B cell (primary cell): Measurements from ENCODE around the gene EIF4EBP2. TPM values are rescaled to one million over a fixed set of nuclear protein-coding genes. Genes with fewer than 3 reads are reported as not detected.

Experiments used
- ATAC-seq: fragments of 200-7000 bp; cut with Tn5 transposase; one replicate; pipeline ENCODE4 v1.10.0; 2021; ENCODE audit warnings: low read depth, mild to moderate bottlenecking, moderate number of reproducible peaks, moderate library complexity
- CTCF ChIA-PET: fragments of 350-600 bp; sonication (Branson Sonifier 250); formaldehyde crosslinking; loops from one replicate; lab custom pipeline; 2021; ENCODE audit warnings: antibody characterized with exemption, inconsistent platforms; lab: Charles Lee
- POLR2A ChIA-PET: fragments of 350-600 bp; sonication (Branson Sonifier 250); formaldehyde crosslinking; loops from one replicate; lab custom pipeline; 2021; ENCODE audit warnings: antibody characterized with exemption; lab: Charles Lee
- DNase-seq: peaks from one replicate; pipeline ENCODE4 v3.0.0; 2013
- H2AFZ ChIP-seq: 2 replicates; pipeline ENCODE4 v1.6.1; 2012; ENCODE audit warnings: mild to moderate bottlenecking, low read depth, low read length; ENCODE audit not compliant: insufficient read depth, poor library complexity, severe bottlenecking
- H3K27ac ChIP-seq, 2 donors: 1 replicate in 1 of 2; 2 replicates in 1 of 2; pipeline ENCODE4 v1.5.1; 2012 to 2013; ENCODE audit warnings: low read length in 2 of 2, mild to moderate bottlenecking in 2 of 2, moderate library complexity in 1 of 2
- H3K27me3 ChIP-seq, 4 experiments: fragments of 200-600 bp in 1 of 4; sonication (generic) in 1 of 4; replicated peaks in 1 of 4; 1 replicate in 2 of 4; 2 replicates in 2 of 4; pipeline versions ENCODE4 v1.6.1 to v1.7.0; 2013 to 2016; ENCODE audit warnings: low read length in 3 of 4, mild to moderate bottlenecking in 2 of 4, mixed read lengths in 1 of 4, moderate library complexity in 1 of 4; ENCODE audit not compliant: insufficient read depth in 4 of 4, control insufficient read depth in 3 of 4; ENCODE audit errors: control extremely low read depth in 1 of 4
- H3K36me3 ChIP-seq, 2 experiments: replicated peaks in 1 of 2; 1 replicate in 1 of 2; 2 replicates in 1 of 2; pipeline versions ENCODE4 v1.6.1 to v1.7.1; 2013; ENCODE audit warnings: low read length in 1 of 2; ENCODE audit not compliant: insufficient read depth in 2 of 2, control insufficient read depth in 1 of 2; ENCODE audit errors: control extremely low read depth in 1 of 2, extremely low read depth in 1 of 2
- H3K4me1 ChIP-seq, 2 donors: fragments of 200-600 bp in 1 of 2; sonication (generic) in 1 of 2; 1 replicate in 1 of 2; 2 replicates in 1 of 2; pipeline versions ENCODE4 v1.5.1 to v1.6.1; 2013 to 2017; ENCODE audit warnings: low read length in 2 of 2; ENCODE audit not compliant: control insufficient read depth in 2 of 2, insufficient read depth in 2 of 2
- H3K4me2 ChIP-seq: replicated peaks from 2 replicates; pipeline ENCODE3; 2012; ENCODE audit warnings: mild to moderate bottlenecking, low read depth, low read length; ENCODE audit not compliant: poor library complexity, severe bottlenecking
- H3K4me3 ChIP-seq, 5 experiments: fragments of 200-600 bp in 1 of 5; sonication (generic) in 1 of 5; 1 replicate in 3 of 5; 2 replicates in 2 of 5; pipeline versions ENCODE4 v1.5.1 to v1.7.0; 2011 to 2016; ENCODE audit warnings: low read length in 4 of 5, mild to moderate bottlenecking in 4 of 5, low read depth in 2 of 5, control low read depth in 1 of 5, moderate library complexity in 1 of 5; ENCODE audit not compliant: insufficient read depth in 1 of 5; ENCODE audit errors: control extremely low read depth in 1 of 5, extremely low read depth in 1 of 5
- H3K79me2 ChIP-seq: fragments of 200-600 bp; sonication (generic); one replicate; pipeline ENCODE4 v1.6.0; 2016; ENCODE audit warnings: low read length; ENCODE audit not compliant: control insufficient read depth, insufficient read depth
- H3K9ac ChIP-seq: fragments of 200-600 bp; sonication (generic); 2 replicates; pipeline ENCODE4 v1.6.1; 2017; ENCODE audit warnings: mild to moderate bottlenecking, low read length, moderate library complexity
- H3K9me3 ChIP-seq, 3 donors: one replicate each; pipeline versions ENCODE4 v1.6.1 to v1.7.1; 2013; ENCODE audit warnings: low read length in 2 of 3; ENCODE audit not compliant: control insufficient read depth in 2 of 3, insufficient read depth in 1 of 3; ENCODE audit errors: control extremely low read depth in 1 of 3
- H4K20me1 ChIP-seq: 2 replicates; pipeline ENCODE4 v1.6.0; 2012; ENCODE audit warnings: mild to moderate bottlenecking, low read length; ENCODE audit not compliant: insufficient read depth, control insufficient read depth, poor library complexity, severe bottlenecking
- H3K27ac Mint-ChIP-seq: one replicate; pipeline ENCODE4 v1.8.0; 2021; ENCODE audit warnings: mixed read lengths
- H3K27me3 Mint-ChIP-seq: one replicate; pipeline ENCODE4 v1.8.0; 2021; ENCODE audit warnings: mixed read lengths
- H3K4me1 Mint-ChIP-seq: one replicate; pipeline ENCODE4 v1.8.0; 2021; ENCODE audit warnings: mixed read lengths
- H3K4me3 Mint-ChIP-seq: one replicate; pipeline ENCODE4 v1.8.0; 2021; ENCODE audit warnings: mixed read lengths
- H3K9me3 Mint-ChIP-seq: one replicate; pipeline ENCODE4 v1.8.0; 2022; ENCODE audit warnings: mixed read lengths; ENCODE audit not compliant: insufficient read depth
- CTCF ChIP-seq: fragments of 200-600 bp; IDR thresholded peaks from one replicate; pipeline ENCODE4 v1.8.0; 2022; ENCODE audit warnings: antibody characterized with exemption, mild to moderate bottlenecking
- EZH2 ChIP-seq: IDR thresholded peaks from 2 replicates; pipeline ENCODE4 v1.6.1; 2012; ENCODE audit warnings: borderline replicate concordance, low read depth, mild to moderate bottlenecking, moderate library complexity, low read length; ENCODE audit not compliant: insufficient read depth, poor library complexity, severe bottlenecking
- WGBS: methylation state at CpG from one replicate; pipeline ENCODE4 v1.1.5; 2013; ENCODE audit warnings: missing lambda C conversion rate; ENCODE audit not compliant: insufficient coverage; 5-methylcytosine and 5-hydroxymethylcytosine counted together
- intact Hi-C: fragments of 100-400 bp; cut with micrococcal nuclease; formaldehyde crosslinking; loops from one replicate; pipeline ENCODE4 v1.10.0; 2022
- polyA plus RNA-seq: library from polyadenylated mRNA; depleted of rRNA; stranded (reverse); fragments of >200 nt; gene quantifications from 2 replicates; pipeline ENCODE4 v1.2.3, GENCODE V29; 2012
- total RNA-seq, 2 donors: library from RNA; stranded (reverse); fragments of 120-200 nt in 1 of 2; gene quantifications; 1 replicate in 1 of 2; 2 replicates in 1 of 2; pipeline versions ENCODE4 v1.2.3 to v1.2.4, GENCODE V29; 2013 to 2022

Gene EIF4EBP2
- total and polyA plus RNA-seq, 2 donors (not counting 1 experiment from before 2014, with no cell fraction given) = 8.7 to 37.8 TPM

- 94% methylated on average over 2 of the region's 3 CpGs for WGBS
- Mint-ChIP-seq H3K4me3 (no peak overlapping the region), H3K27ac (no peak overlapping the region), H3K27me3 (no peaks in the 10 kb centered on the region), H3K9me3 (no peaks in the 10 kb centered on the region), H3K4me1 (no peaks in the 10 kb centered on the region)
- Histone ChIP-seq H3K4me1 (no peaks in the 10 kb centered on the region), H3K4me2 (no peak overlapping the region), H3K27ac (no peak overlapping the region), H3K9ac (no peak overlapping the region), H2AFZ (no peak overlapping the region), H3K9me3 (no peaks in the 10 kb centered on the region), H3K4me3 (no peak overlapping the region), H3K27me3 (no peaks in the 10 kb centered on the region), H3K79me2 (no peaks in the 10 kb centered on the region), H3K36me3 (peaks cover 8 to 68% of the 10 kb centered on the region in 2 experiments), H4K20me1 (no peaks in the 10 kb centered on the region)
- POLR2A ChIA-PET = no interaction called here
- no peak for DNase-seq
- intact Hi-C loops = no loop called here
- TF ChIP-seq EZH2 = no peak
- TF ChIP-seq CTCF = no peak
- ATAC-seq = no peak
- CTCF ChIA-PET = interaction anchor here (1.6 kb wide), 1 partner anchor 21 kb away, joined by 4 read pairs; the partner anchor contains the start of gene EIF4EBP2
Measured at GRCh38 chr10:70425096-70425495, 21.2 kb downstream of the EIF4EBP2 start.

GRCh38 chr10:70426823-70427222 is 22.9 kb downstream of the EIF4EBP2 start:
- 97% methylated on average over 3 of the region's 3 CpGs for WGBS
- Mint-ChIP-seq H3K27ac (no peak overlapping the region), H3K4me3 (no peak overlapping the region), H3K4me1 (peaks cover 3% of the 10 kb centered on the region), H3K9me3 (no peaks in the 10 kb centered on the region), H3K27me3 (no peaks in the 10 kb centered on the region)
- Histone ChIP-seq H4K20me1 (no peaks in the 10 kb centered on the region), H3K36me3 (peaks cover 8 to 56% of the 10 kb centered on the region in 2 experiments), H3K4me1 (no peaks in the 10 kb centered on the region), H3K9ac (no peak overlapping the region), H3K9me3 (no peaks in the 10 kb centered on the region), H2AFZ (no peak overlapping the region), H3K4me3 (no peak overlapping the region), H3K27ac (no peak overlapping the region), H3K4me2 (no peak overlapping the region), H3K27me3 (no peaks in the 10 kb centered on the region), H3K79me2 (no peaks in the 10 kb centered on the region)
- no peak for ATAC-seq
- ChIA-PET CTCF (interaction anchor here (1.0 kb wide), 1 partner anchor 11 kb away, joined by 3 read pairs; no protein-coding TSS in a partner anchor), POLR2A (no interaction called here)
- DNase-seq = no peak
- intact Hi-C loops = no loop called here
- TF ChIP-seq EZH2 (no peak), CTCF (no peak)
